HG03159 (cell line): Measurements from ENCODE around the gene FOS.
"Not testable (repeated sequence)": the region's sequence is repeated elsewhere in the genome, so short reads cannot be mapped to it uniquely, and the experiment has no call there.

ENCODE experiments used
- ATAC-seq: cut with Tn5 transposase; IDR thresholded peaks from one replicate; pipeline ENCODE4 v1.9.1; 2021; ENCODE audit warnings: mild to moderate bottlenecking, moderate library complexity; ENCODE audit not compliant: unreplicated experiment

The FOS gene

DNA sequence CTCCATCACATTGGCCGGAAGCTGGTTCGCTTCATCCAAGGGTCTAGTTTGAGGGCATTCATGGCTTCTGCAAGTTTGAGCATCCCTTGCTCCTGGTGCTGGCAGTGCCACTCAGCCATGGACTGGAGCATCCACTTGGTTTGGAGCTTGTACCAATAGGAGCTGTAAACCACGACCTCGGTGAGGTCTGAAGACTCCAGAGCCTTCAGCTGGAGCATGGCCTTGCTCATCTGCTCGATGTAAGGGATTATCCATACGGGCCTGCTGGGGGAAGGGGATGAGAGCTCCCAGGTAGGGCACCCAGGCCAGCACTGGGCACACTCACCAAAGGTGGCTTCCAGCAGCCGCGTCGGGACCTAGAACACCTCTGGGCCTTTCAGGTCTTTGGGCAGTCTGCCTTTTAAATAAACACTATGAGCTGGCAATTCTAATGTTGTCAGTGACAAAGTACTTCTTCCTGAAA is 13.5 kb downstream of the FOS start:
- no peak for ATAC-seq

DNA sequence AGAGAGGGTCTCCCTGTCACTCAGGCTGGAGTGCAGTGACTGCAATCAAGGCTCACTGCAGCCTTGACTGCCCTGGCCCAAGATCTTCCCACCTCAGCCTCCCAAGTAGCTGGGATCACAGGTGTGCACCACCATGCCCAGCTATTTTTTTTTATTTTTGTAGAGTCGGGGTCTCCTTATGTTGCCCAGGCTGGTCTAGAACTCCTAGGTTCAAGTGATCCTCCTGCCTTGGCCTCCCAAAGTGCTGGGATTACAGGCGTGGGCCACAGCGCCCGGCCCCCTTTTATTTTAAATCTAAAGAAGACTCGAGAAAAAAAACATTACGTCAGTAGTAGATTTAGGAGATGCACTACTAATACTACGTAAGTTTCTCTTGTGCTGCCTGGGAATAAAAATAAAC is 14.3 kb downstream of the FOS start:
- no peak for ATAC-seq

DNA sequence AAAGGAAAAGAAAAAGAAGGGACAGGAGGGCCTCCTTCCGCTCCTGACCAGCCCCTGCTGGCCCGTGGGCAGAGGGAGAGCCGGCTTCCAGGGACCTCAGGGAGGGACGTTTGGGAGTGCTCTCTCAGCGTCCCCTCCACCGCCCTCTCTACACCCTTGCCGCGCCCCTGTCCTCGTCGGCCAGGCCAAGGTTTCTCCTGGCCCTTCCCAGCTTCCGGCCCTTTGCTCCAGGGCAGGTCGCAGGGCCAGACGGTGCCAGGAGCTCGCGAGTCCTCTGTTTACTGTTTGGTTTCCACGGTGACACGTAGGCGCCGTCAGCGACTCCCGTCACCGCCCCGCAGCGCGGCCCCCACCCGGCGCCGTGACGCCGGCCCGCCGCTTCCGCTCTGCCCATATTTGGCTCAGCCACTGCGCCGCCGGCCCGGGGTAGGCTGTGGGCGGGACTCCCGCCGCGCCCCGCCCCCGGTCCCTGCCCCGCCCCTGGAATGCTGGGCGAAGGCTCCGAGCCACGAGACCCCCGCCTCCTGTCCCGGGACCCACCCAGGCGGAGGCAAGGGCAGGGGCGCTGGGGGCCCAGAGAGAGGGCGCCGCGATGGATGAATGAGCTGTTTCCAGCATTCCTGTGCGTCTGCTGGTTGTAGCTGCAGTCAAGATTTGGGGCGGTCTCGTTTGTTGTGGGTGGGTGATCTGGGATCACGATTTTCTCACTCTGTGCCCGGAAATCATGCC is 15.5 kb downstream of the FOS start:
- peak; percentile 91 for ATAC-seq

DNA sequence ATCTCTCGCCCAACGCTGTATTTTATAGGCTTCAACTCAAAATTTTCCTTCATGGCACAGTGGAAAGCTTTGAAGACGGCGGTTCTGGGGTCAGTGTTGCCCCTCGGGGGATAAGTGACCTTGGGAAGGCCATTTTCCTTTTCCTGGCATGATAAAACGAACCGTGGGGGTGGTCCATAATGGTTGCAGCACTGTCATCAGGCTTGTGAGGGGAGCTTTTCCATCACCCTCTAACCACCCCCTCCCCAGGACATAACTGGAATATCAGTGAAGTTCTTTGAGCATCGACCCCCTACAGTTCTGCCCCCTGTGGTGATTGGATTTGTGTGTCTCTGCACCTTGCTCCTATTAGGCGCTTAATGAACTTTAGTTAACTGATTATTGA is 16.0 kb downstream of the FOS start:
- ATAC-seq = no peak

DNA sequence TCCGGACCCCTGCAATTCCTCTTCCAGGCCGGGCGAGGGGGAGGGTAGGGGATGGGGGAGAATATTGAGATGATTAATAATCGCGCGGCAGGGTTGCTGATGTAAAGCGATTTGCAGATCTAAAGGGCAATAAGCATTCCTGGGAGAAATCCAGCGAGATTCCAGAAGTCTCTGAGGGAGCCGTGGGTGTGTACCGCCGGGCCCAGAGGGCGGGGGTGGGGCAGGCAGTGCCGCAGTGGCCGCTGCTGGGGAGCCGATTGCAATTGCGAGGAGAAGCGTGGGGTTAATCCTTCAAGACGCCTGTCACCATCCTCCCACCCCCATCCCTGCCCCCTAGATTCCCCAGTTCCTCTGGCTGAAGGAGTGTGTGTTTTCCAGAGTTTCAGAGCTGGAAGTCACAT is 16.4 kb downstream of the FOS start:
- no peak for ATAC-seq

DNA sequence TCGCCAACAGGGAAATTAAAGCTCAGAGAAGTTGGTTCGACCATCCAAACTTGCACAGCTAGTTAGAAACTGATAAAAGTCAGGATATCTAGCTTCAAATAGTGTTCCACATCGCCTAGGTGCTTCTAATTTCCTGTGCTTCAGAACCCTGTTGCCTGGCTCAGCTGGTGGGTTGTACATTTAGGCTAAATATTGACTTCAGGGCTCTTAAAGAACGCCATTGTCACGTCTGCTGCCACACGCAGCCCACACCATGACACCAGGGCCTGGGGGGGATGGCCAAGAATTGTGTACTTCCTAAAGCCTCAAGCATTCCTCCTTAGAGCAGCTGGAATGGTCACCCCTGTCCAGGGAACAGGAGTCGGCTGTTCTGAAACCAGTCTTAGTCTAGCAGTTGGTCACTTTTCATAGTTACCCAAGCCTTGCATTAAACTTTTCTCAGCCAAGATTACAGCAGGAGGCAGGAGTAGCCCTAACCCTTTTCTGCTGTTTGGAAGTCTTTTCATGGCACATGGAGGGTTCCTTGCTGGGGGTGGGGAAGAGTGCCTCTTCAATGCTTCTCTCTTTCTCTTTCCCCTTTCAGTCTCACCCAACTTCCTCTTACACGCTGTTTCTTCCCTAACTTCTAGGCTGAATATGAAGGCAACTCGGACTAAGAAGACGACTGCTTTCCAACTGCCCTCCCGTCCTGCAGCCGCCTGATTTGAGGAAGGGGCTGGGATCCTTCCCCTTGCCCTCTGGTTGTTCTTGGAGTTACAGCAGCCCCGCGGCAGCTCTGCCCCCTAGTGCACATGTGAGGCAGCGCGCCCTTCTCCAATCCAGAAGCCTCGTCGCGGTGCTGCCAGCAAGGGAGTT is 17.1 kb downstream of the FOS start:
- ATAC-seq = no peak

DNA sequence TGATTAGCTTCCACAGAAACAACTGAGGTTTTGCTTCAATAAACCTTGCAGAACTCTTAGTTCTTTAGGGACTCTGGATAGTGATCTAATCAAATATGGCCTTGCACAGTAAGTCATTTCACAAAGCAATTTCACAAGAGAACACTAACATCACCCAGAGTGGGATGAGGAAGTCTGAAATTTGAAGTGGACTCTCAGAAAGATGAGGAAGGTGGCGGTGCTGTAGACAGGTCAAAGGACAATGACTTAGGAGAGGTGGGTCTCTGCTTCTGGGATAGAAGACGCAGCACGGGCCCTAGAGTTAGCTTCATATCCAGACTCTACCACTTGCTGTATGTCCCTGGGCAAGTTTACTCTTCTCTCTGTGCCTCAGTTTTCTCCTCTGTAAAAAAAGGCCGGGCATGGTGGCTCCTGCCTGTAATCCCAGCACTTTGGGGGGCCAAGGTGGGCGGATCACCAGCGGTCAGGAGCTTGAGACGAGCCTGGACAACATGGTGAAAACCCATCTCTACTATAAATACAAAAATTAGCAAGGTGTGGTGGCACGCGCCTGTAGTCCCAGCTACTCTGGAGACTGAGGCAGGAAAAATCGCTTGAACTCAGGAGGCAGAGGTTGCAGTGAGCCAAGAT is 18.9 kb downstream of the FOS start:
- no peak for ATAC-seq

DNA sequence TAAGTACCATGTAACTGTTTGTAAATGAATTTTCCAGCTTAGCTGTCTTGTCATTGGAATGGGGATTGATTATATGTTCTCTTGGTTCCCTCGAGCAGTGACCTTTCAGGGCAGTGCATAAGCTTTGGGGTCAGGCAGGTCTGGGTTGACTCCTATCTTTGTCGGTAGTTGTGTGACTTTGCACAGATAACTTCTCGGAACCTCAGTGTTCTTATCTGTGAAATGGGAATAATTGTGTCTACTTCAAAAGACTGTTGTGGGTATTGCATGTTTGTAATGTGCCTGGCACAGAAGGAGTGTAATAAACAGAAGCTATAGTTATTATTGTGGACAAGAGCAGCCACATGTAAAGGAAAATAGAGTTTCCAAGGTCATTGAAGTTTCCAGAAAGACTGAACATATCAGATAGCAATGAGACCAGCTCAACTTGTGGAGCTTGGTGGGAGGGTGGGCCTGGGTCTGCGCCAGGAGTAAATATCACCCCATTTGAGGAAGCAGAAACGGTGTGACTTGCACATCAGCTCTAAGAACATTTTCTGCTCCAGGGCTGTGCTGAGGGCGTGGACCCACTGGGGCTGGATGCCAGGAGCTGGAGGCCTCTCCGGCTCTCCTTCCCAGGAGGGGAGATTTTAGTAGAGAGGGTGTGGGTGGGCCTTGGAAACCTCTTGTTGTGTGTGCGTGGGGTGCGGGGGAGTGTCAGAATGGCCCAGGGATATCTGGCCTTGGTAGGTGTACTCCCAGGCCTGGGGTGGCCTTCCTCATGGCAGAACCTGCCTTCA is 19.7 kb downstream of the FOS start:
- no peak for ATAC-seq

DNA sequence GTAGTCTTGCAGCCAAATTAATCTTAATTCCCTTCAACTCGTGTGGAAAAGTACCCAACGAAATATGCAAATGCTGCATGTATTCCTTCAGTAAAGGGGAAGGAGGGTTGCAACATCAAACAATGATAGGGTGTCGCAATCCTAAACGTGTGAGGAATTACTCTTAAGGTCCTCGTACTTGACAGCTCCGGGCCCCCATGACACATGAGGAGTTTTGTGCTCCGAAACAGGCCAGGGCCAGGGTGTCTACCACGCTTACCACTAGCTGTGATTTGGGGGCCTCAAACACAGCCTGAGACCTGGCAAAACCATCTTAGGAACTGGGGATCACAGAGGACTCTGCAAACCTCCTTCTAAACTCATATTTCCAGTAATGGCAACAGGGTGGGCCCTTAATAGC is 20.4 kb downstream of the FOS start:
- ATAC-seq = no peak

DNA sequence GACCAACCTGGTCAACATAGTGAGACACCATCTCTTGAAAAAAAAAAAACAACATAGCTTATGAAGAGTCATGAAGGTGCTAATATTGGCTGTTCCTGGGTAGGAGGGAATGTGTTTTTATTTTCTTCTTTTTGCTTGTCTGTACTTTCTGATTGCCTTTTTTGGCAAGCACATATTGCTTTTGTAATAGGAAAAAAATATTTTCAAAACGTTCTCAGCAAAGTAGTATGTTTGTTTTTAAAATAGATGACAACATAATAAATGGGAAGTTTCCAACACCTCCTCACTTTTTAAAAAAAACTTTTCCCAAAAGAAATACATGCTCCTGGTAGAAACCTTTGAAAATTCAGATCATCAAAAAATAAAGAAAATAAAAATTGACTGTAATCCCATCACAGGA is 20.9 kb downstream of the FOS start:
- ATAC-seq = no peak

DNA sequence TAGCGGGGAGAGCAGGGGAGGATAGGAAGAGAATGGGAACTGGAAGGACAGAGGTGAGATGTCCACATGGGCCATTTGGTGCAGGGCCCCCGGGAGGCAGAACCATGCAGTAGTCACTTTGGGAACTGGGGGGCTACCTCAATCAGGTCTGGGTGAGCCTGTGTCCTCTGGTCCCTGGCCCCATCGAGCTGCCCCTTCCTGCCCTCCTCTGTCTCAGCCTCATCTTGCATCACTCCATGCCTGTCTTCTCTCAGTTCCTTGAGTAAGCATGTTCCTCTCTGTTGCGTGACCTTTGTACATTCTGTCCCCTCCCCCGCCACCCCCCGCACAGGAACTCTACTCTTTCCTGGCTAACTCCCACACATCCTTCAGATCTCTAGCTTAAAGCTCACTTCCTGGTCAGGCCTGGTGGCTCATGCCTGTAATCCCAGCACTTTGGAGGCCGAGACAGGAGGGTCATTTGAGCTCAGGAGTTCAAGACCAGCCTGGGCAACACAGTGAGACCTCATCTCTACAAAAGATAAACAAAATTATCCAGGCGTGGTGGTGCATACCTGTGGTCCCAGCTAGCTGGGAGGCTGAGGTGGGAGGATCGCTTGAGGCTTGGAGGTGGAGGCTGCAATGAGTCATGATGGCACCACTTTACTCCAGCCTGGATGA is 23.2 kb downstream of the FOS start:
- no peak for ATAC-seq

DNA sequence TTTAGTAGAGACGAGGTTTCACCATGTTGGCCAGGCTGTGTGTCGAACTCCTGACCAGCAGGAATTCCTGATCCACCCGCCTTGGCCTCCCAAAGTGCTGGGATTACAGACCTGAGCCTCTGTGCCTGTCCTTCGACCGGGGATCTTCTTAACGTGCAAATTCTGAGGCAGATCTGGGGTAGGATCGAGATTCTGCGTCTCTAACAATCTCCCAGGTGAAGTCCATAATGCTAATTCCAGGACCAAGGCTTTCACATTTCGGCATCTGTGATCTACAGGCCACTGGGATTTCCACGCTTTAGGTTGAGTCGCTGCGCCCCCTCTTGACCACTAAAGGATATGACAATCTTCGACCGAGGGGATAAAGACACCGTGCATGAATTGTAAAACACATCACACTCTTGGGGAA is 24.8 kb downstream of the FOS start:
- ATAC-seq = no peak

DNA sequence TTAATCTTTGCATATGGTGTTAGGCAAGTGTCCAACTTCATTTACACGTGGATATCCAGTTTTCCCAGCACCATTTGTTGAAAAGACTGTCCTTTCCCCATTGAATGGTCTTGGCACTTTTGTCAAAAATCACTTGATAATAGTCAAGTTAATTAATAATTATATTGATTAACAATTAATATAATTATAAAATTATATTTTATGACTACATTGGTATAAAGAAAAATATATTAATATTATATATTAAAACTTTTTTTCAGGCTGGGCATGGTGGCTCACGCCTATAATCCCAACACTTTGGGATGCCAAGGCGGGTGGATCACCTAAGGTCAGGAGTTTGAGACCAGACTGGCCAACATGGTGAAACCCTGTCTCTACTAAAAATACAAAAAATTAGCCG is 27.8 kb downstream of the FOS start:
- ATAC-seq = not testable (repeated sequence)

DNA sequence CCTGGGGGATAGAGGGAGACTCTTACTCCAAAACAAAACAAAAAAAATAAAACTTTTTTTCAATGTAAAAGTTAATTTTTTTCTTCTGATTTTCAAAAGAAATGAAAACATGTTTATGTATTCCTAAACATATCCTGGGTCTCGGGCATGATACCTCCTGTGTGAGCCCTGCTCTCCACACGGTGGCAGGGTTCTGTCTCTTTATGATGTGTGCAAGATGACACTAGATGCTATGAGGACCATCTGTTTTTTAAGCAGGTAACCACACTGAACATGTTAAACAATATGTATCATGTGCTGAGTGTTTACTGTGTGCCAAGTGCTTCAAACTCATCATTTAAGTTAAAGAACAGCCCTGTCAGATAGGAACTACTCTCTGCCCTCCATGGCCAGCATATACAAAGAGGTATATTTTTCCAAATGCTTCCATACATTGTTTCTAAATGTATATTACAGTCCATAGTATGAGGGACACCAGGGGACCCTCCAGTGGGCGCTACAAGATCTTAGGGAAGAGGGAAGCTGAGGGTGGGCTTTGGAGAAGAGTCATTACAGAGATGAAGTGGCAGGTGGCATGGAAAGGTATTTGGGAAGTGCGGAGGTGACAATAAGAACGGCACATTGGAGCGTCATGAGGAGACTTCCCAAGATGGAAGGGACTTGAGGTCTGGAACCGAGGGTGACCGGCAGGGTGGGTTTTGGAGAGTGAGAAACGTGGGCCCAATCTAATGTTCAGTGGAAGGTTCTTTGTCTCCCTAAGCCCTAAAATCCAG is 28.5 kb downstream of the FOS start:
- ATAC-seq = no peak

DNA sequence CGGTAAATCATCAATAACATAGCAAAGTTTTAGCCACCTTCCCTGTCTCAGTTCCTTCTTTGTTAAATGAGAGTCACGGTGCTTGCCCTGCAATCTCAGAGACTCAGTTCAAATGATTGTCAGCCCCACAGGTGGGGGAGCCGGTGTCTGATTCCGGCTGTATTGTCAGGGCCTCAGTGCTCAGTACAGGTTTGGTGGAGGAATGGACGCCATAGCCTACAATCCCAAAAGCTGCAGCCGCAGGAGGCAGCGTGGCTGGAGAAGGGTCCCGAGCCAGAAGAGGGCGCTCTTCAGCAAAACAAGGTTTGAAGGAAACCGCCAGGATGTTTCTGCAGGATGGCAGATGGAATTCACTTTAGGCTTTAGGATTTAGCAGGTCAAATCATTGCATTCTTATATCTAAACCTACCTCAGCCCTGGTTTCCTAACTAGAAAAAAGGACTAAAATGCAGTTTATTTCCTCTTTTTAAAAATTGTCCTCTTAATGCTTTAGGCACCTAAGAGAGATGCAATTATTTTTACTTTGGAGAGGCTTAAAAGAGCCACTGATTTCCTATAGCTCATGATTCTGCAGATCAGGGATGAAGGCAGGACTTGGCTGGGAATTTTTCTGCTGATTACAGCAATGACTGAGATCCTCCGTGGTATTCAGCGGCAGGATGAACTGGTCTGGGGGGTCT is 29.2 kb downstream of the FOS start:
- no peak for ATAC-seq

DNA sequence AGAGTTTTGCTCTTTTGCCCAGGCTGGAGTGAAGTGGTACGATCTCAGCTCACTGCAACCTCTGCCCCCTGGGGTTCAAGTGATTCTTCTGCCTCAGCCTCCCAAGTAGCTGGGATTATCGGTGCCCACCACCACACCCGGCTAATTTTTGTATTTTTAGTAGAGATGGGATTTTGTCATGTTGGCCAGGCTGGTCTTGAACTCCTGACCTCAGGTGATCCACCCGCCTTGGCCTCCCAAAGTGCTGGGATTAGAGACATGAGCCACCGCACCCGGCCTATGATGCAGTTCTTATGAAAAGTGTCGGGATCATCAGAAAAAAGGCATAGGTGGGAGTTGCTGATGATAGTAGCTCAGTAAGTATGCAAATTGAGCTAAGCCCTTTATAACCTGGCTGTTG is 30.4 kb downstream of the FOS start:
- ATAC-seq = not testable (repeated sequence)

DNA sequence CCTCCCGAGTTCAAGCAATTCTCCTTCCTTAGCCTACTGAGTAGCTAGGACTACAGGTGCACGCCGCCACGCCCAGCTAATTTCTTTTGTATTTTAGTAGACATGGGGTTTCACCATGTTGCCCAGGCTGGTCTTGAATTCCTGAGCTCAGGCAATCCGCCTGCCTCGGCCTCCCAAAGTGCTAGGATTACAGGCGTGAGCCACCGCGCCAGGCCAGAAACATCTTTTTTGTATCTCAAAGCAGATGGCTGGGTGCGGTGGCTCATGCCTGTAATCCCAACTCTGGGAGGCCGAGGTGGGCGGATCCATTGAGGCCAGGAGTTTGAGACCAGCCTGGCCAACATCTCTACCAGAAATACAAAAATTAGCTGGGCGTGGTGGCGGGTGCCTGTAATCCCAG is 30.9 kb downstream of the FOS start:
- ATAC-seq = not testable (repeated sequence)

DNA sequence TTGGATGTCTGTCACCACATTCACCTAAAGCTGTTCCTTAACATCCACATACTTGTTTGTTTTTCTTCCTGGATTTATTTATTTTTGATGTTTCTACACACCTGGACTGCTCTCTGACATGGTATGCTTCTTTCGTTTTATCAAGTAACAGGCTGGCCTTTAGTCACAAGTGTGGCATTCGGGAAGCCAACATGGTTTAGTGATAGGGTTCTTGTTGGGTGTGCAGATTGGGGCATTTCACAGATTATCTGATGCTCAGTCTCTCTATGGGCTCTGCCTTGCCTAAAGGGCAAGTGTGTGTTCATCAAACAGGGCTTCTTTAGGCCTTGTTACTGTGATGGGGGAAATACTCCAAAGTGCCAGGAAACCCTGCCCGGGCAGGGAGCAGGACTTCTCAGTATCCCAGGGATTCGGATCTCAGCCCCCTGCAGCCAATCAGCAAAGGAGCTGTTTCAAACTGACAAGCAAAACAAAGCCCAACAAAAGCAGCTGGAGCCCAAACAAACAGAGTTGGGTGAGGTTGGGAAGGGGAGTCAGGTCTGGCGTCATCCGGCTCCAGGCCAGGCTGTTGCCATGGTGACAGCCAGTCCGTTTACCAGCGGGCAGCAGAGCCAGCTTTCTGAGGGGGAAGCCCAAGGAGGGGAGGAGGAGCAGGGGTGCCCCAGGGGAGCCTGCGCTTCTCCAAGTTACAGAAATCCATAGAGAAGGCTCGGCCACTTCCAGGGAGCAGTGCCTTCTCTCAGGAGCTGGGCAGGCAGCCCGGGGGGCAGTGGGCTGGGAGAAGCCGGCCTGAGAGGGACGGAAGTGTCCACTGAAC is 31.9 kb downstream of the FOS start:
- no peak for ATAC-seq
